GM19351 (cell line): ENCODE results near the gene APOD.

Experiments
- ATAC-seq: cut with Tn5 transposase; IDR thresholded peaks from one replicate; pipeline ENCODE4 v1.9.1; 2021; ENCODE audit warnings: mild to moderate bottlenecking, moderate library complexity; ENCODE audit not compliant: unreplicated experiment

Gene APOD

GRCh38 chr3:195555110-195555509 is 28.6 kb downstream of the APOD start:
- ATAC-seq: no peak

DNA sequence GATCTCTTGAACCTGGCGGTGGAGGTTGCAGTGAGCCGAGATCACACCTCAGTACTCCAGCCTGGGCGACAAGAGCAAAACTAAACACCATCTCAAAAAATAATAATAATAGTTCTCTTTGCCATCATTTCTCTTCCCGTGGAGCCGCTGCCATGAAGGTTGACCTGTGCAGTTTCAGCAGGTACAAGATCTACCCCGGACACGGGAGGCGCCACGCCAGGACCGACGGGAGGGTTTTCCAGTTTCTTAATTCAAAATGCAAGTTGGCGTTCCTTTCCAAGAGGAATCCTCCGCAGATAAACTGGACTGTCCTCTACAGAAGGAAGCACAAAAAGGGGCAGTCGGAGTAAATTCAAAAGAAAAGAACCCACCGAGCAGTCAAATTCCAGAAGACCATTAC is 29.3 kb downstream of the APOD start:
- no peak for ATAC-seq

DNA sequence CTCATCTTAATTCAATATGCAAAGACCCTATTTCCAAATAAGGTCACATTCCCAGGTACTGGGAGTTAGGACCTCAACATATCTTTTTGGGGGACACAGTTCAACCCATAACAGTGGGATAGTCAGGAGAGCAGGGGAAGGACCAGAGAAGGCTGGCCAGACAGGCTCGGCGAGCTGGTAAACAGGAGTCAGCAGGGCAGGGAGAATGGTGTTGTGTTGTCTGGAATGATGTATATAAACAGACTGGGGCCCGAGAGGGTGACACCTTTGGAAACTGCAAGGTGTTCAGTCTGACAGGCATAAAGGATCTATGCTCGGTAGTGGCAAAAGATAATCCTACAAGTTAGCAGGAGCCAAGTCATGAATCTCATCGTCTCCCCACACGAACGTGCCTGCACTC is 30.5 kb downstream of the APOD start:
- ATAC-seq: no peak

DNA sequence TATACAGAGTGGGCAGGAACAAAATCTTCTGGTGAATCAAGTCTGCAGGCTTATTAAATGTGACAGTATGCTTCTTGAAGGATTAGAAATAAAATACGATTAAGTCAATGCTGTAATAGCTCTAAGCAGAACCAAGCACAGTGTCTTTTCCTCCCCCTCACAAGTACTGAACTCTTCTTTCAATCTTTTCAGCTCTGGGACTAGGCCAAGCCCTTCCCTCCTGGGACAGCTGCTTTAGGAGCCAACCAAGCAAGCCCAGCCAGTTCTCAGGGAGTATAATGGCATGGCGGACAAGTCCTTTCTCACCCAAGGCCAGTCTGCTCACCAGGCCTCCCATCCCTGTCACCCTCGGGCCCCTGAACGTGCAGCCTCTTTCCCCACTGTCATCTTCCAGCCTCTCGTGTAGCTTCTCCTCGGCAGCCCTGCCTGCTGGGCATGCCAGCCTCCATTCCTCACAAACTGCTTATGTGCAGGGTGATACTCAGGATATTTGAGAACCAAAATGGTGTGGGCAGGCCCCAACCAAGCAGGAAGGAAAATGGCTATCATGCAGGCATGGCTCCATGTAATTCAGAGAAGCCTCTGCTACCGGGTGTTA is 32.3 kb downstream of the APOD start:
- no peak for ATAC-seq

GRCh38 chr3:195550723-195551122 is 33.0 kb downstream of the APOD start:
- ATAC-seq: no peak

- ATAC-seq: peak; percentile 74
These were observed 33.7 kb downstream of the APOD start for GRCh38 chr3:195549931-195550519.

DNA sequence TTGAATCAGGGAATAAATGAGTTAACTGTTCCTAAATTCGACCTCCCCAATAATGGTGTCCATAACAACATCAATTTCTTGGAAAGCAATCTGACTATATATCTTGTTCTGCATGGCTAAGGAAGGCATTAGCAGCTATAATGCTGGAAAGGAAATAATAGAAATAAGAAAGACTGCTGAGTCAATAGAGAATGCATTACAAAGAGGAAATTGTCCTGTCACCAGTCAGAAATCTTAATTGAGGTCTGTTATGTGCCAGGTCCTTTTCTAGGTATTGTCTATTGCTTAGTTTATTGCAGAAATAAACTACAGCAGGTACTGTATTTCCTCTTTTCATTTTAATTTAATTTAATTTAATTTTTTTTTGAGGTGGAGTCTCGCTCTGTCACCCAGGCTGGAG is 34.8 kb downstream of the APOD start:
- no peak for ATAC-seq

DNA sequence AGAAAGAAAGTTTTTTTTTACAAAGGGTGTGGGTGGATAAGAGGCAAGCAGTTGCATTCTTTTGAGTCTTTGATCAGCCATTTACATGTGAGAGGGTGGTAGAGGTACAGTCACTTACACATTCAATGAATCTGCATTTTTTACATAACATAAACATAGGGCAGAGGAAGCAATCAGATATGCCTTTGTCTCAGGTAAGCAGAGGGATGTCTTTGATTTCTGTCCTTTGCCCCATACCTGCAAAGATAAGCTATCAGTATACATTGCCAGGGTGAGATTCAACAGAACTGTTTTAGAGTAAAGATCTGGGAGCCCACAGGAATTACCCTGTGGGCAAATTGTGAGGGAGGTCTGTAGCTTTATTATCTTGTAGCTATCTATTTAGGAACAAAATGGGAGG is 35.2 kb downstream of the APOD start:
- no peak for ATAC-seq

- ATAC-seq: no peak
These were observed 35.7 kb downstream of the APOD start for GRCh38 chr3:195548006-195548405.

DNA sequence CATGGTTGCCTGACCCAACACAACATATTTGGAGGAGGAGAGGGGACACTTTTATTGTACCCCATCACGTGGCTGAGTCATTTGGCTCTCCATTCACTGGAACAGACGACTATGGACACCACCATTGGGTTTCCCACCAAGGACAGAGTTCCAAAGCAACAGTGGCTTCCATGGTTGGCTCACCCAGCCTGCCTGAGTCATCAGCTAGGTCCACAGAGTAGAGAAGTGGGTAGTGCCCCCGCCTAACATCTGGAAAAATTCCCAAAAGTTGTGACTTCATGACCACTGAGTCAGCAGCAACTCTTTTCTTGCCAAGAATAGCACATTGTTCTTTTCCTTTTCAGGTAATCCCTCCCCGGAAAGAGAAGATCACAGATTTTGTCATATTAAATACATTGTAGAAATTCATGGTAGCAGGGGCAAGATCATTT is 37.6 kb downstream of the APOD start:
- no peak for ATAC-seq

- no peak for ATAC-seq
These were observed 39.1 kb downstream of the APOD start for GRCh38 chr3:195544634-195545033.

DNA sequence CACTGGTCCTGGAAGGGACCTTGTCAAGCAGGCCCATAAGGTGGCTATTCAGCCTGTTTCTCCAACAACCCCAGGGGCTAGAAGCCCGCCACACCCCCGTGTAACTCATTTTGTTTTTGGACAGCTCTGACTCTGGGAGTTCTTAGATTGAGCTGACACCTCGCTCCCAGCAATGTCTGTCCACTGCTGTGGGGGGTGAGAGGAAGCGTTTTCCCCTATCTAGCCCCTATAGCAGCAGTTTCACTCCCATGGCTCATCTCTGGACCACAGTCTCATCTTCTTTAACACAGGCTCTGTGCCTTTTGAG is 39.6 kb downstream of the APOD start:
- no peak for ATAC-seq

- ATAC-seq: peak; percentile 14
These were observed 40.1 kb downstream of the APOD start for GRCh38 chr3:195543500-195544229.

DNA sequence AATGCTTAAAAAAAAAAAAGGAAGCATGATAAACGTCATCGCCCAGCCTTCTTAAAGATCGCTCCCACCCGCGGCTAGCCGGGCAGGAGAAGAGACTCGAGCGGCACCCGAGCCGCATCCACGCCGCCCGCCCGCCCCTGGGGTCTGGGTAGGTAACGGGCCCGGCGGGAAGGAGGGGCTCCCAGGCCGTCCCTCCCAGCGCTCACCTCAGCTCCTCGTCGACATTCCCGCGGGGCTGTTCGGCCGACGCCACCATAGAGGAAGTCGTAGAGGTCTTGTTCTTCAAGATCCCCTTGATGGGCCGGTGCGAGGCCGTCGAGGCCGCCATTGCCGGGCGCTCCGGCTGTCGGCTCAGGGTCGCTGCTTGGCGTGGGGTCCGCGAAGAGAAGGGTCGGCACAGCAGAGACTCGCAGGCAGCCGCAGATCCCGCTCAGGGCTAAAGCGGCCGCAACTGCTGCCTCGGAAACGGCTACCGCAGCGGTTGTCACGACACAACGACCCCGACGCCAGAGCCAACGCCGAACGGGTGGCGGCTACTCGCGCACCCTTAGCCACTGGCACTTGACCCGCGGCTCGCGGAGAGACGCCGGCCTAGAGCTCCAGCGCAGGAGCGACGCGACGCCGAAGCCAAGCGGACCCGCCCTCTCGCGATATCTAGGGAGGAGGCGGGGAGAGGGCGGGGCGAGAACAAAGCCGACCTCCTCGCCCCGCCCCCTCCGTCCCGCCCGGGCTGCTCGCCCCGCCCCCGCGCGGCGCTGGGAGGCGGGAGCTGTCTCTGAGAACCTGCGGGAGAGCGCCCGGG is 40.8 kb downstream of the APOD start, which contains the start of gene PPP1R2:
TSS of gene PPP1R2 (minus strand) at position 628 of the 802 bp plus-strand sequence. CDS start at position 328, 300 bp downstream.
- peak; percentile 76 for ATAC-seq

- peak; percentile 22 for ATAC-seq
These were observed 41.4 kb downstream of the APOD start for GRCh38 chr3:195542316-195542697.

DNA sequence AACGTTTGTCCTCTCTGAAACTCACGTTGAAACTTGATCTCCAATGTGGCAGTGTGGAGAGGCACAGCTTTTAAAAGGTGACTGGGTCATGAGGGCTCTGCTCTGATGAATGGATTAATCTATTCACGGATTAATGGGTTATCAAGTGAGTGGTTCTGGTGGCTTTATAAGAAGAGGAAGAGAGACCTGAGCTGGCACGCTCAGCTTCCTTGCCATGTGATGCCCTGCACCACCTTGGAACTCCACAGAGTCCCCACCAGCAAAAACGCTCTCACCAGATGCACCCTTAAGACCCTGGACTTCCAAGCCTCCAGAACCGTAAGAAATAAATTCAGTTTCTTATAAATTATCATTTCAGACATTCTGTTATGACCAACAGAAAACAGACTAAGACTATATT is 43.2 kb downstream of the APOD start:
- no peak for ATAC-seq

- no peak for ATAC-seq
These were observed 43.7 kb downstream of the APOD start for GRCh38 chr3:195540027-195540426.

DNA sequence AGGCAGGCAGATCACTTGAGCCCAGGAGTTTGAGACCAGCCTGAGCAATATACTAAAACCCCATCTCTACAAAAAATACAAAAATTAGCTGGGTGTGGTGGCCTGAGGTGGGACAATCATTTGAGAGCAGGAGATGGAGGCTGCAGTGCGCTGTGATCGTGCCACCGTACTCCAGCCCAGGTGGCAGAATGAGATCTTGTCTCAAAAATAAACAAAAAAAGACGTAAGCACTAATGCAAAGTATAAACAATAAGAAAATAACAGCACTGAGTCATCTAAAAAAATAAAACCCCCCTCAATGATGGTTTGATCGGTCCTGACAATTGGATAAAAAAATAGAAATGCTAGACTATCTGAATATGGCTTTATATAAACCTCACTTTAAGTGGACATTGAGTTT is 44.3 kb downstream of the APOD start:
- ATAC-seq: no peak

- peak; percentile 65 for ATAC-seq
These were observed 45.7 kb downstream of the APOD start for GRCh38 chr3:195537995-195538394.

- ATAC-seq: no peak
These were observed 48.4 kb downstream of the APOD start for GRCh38 chr3:195535293-195535692.

DNA sequence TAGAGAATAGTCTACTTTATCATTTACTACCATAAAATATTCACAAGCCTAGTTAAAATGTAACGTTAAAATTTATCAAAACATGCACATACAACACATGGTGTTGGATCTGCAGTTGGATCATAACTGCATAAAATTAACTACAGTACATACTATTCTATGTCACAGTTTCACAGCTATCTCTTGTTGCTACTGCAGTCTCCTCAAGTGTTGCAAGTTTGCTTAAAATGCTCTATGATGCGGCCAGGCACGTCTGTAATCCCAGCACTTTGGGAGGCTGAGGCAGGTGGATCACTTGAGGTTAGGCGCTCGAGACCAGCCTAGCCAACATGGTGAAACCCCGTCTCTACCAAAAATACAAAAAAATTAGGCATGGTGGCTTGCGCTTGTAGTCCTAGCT is 50.9 kb downstream of the APOD start:
- ATAC-seq: no peak

DNA sequence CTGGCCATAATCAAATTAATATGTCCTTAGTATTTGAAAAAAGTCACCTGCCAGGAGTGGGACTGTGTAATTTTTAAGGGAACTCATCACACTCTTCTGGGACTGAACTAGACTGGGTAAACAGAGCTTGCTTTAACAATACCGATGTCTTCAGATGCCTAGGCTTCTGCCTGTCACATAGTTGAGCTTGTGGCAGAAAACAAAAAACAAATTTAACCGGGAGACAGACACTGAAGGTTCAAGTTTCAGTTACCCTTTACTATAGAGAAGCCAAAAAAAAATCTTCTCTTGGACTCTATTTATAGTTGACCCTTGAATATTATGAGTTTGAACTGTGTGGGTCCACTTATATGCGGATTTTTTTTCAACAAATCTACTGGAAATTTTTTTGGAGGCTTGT is 51.4 kb downstream of the APOD start:
- ATAC-seq: no peak
